Measurements from ENCODE around the gene RTN4RL2.
"Not testable (repeated sequence)": the region's sequence is repeated elsewhere in the genome, so short reads cannot be mapped to it uniquely, and the experiment has no call there.

DNA sequence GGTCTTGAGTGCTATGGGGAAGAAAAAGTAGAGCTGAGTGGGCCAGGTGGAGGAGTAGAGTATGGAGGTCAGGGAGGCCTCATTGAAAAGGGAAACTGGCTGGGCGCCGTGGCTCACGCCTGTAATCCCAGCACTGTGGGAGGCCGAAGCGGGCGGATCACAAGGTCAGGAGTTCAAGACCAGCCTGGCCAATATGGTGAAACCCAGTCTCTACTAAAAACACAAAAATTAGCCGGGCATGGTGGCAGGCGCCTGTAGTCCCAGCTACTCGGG lies 15.3 kb upstream of the RTN4RL2 start:
- TF ChIP-seq, protein P1, sequence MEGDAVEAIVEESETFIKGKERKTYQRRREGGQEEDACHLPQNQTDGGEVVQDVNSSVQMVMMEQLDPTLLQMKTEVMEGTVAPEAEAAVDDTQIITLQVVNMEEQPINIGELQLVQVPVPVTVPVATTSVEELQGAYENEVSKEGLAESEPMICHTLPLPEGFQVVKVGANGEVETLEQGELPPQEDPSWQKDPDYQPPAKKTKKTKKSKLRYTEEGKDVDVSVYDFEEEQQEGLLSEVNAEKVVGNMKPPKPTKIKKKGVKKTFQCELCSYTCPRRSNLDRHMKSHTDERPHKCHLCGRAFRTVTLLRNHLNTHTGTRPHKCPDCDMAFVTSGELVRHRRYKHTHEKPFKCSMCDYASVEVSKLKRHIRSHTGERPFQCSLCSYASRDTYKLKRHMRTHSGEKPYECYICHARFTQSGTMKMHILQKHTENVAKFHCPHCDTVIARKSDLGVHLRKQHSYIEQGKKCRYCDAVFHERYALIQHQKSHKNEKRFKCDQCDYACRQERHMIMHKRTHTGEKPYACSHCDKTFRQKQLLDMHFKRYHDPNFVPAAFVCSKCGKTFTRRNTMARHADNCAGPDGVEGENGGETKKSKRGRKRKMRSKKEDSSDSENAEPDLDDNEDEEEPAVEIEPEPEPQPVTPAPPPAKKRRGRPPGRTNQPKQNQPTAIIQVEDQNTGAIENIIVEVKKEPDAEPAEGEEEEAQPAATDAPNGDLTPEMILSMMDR (IDR thresholded peaks at IDR 0.05; ENCODE audit: extremely low read depth in 1 of 2, insufficient read depth in 1 of 2, low read depth in 1 of 2, low read length in 2 of 2), result not testable (repeated sequence)
- TF ChIP-seq MYC (IDR thresholded peaks at IDR 0.05; ENCODE audit: low read depth, low read length), result not testable (repeated sequence)

Measured in endothelial cell of umbilical vein (primary cell).